Raji (cell line): Measurements from ENCODE around the gene FBXL14.

Source experiments
- POLR2A ChIP-seq: IDR thresholded peaks from 2 replicates; pipeline ENCODE4 v1.6.1; 2011; ENCODE audit warnings: low read depth, low read length, control low read depth; ENCODE audit not compliant: insufficient read depth

Gene FBXL14

GRCh38 chr12:1629338-1630132 lies 35.2 kb upstream of the FBXL14 start:
- no peak for TF ChIP-seq POLR2A

- no peak for TF ChIP-seq POLR2A
Observed at GRCh38 chr12:1628666-1629337, 34.4 kb upstream of the FBXL14 start, which contains the start of gene WNT5B. Gene WNT5B, plus strand, starts transcription at chr12:1629231. Its CDS starts 2,124 bp downstream, at chr12:1631355.

GRCh38 chr12:1622406-1622805 lies 28.0 kb upstream of the FBXL14 start:
- no peak for TF ChIP-seq POLR2A

GRCh38 chr12:1620092-1620491 lies 25.7 kb upstream of the FBXL14 start:
- no peak for TF ChIP-seq POLR2A

DNA sequence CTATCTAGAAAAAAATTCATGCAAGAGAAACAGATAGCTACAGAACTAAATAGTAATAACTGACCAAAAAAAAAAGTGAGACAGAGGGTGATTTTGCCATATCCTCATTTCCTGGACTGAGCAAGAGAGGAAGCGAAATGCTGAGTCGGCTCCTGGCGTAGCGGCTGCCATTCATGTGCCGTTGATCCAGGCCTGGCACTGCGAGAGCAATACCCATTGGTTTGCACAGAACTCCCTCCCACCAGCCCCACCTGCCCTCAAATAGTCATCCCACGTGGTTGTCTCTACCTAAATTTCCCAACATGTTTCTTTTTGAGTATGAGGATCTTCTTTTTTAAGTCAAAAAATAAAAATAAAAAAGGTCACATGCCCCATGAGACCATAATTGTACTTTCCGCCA lies 25.2 kb upstream of the FBXL14 start:
- TF ChIP-seq POLR2A: no peak

DNA sequence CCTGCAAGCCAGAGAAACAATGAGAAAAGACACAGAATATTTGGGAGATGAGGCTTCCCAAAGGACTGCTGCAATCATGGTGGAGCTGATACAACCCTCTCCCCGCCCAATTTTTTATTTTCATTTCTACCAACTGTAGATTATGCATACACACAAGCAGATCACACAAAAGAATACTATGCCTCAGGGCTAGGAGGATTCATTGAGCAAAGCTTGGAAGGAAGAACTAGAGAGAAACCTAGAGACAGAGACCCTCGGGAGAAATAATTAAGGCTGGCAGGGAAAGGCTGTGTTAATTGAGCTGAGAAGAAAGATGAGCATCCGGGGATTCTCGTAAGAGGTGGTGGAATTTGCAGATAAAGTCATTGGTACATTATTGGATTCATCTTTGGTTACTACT lies 24.8 kb upstream of the FBXL14 start:
- no peak for TF ChIP-seq POLR2A

- no peak for TF ChIP-seq POLR2A
Observed at GRCh38 chr12:1618489-1618888, 24.1 kb upstream of the FBXL14 start.

DNA sequence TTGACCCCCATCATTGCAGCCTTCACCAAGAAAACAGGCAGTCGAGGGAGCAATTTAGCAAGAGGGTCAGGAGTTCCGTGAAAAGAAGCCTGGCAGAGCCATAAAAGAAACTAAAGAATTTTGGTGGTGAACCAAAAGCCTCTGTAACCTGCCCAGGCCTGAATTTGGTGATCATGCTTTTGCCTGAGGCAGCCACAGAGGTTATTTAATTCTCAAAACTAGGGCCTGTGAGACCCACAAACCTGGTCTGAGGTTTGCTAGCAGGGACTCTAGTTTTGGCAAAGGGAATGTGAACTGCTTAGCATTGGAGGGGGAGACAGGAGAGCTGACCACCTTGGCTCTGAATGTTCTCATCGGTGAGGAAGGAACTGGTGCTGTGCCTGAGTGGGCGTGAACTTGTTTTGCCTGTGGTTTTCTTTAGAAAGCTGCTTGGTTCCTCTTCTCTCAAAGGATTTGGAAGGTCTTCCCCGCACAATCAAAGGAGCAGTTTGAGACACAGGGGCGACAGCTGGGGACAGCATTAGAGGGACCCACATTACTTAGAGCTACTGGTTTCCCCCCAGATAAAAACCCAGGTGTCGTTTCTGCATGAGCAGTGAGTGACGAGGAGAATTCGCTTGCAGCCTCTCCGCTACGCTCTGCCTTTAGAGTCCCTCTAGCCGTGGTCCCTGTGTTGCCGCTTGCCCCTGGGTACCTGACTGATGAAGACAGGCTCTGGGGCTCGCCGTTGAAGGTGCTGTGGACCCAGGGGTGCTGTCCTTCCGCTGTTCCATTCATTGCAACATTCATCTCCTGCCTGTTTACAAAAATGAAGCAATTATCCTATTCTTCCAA lies 22.1 kb upstream of the FBXL14 start:
- no peak for TF ChIP-seq POLR2A

DNA sequence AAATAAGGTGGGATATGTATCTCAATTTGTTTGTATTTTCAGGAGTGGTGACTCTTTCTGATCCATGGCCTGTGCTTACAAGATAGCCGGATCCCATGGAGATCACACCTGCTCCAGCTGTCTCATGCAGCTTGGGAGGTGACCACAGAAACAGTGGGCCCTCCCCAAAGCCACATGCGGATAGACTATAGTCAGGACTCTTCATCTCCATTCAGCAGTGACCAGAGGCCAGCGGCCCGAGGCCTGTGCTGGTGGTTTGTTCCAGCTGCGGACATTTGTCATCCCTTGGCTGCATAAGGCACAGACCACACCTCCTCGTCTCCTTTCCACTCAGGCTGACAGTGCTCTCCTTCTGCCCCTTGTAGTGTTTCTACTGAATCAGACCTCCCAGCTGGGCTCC lies 20.0 kb upstream of the FBXL14 start:
- no peak for TF ChIP-seq POLR2A

DNA sequence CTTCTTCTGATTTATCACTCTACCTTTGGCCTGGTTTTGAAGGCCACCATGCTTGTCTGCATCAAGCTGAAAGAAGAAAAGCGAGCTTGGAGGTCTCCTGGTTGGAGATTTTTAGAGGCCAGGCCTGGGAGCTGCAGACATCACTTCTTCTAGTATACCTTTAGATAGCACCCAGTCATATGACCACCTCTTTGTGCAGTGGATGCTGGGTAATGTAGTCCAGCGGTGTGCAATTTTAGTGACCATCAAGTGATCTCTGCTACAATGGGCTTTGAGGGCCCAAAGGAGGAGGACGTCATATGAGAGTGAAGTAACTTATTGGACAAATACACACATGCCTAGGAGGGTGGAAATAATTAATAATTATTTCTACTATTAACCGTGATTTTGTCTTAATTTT lies 19.5 kb upstream of the FBXL14 start:
- no peak for TF ChIP-seq POLR2A

DNA sequence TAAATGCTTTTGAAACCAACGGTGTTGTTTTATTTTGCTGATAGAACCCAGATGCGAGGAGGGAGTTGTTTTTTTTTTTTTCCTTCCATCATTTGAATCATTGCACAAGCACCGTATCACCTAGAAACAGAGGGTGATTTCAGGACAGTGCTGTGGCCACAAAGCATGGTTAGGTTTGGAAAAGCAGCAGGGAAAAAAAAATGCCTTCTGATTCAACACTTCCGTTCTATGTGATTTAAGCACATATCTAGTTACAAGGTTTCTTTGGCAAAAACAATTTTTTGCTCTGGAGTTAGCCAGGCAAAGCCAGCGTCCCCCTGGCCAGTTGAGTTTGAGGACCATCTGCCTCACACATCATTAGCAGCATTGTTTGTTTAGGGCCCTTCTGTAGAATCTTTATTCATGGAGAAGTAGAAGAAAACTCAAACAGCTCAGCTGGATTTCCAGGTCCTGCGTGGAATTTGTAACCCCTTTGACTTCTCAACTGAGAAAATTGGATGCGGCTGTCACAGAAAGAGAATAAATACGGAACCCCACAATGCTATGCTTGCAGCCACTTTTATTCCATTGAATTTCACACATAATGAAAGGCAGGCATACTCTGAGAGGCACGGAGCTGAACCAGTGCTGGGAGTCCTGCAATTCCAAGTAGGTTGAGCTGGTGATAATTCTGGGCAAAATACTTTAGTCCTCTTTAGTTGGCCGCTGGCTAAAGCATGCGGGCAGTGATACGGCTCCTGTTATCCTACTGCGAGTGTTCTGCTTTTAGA lies 17.6 kb upstream of the FBXL14 start:
- TF ChIP-seq POLR2A: no peak

- no peak for TF ChIP-seq POLR2A
Observed at GRCh38 chr12:1610072-1610643, 15.8 kb upstream of the FBXL14 start.

DNA sequence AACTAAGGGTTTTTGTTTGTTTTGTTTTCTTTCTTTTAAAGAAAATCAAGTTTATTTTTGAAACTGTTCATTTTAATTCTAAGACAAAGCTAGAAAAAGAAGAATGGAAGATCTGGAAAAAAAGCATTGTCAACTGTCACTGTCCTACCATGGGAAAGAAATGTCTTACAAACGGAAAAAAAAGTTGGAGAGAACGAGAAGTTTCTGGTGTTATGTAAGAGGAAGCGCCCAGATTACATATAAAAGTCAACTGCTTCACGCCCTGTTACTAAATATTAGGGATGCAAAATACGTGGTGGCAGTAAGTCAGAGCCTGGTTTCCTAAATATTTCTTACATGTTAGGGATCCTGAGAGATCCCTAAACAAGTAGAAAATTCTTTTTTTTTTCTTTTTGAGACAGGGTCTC lies 14.3 kb upstream of the FBXL14 start:
- TF ChIP-seq POLR2A: no peak

DNA sequence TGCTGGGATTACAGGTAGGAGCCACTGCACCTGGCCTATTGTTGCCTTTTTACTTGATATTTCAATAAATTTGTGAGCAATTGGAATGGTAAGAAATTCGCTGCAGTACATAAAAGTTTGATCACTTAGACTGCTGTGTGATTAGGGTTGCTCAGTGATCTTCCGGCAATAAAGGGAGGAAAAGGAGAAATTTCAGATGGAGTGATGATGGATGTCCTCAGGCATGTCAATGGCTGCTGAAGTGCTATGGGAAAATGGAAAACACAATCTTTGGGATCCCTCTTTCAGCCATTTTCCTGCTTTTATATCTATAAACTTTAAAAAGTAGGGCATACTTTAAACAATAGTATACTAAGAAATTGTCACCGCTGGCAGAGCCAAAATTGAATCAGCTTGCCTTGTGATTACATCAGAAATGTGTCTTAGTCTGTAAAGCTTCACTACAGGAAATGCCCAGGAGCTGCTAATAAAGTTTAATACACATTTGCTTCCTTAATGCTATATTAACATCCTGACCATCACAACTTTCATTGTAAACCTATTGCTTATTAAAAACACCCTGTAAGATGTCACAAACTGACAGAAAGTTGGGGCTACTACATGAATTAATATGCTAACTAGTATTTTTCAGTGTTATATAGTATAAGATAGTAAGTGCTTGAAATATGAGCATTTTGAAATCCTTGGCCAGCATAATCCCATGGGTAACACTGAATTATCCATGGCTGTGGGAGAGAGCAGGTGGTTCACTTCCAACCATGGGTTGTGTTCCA lies 13.7 kb upstream of the FBXL14 start:
- TF ChIP-seq POLR2A: no peak
